AG08395 (cell line): ENCODE results near the gene TBC1D1.
A peak's percentile ranks its signal among the peaks of the same experiment; 100 is the strongest.

Experiments used
- DNase-seq: peaks from one replicate; pipeline ENCODE4 v3.0.0; 2012; ENCODE audit warnings: mixed read lengths, low spot score

TBC1D1 gene

GRCh38 chr4:38172078-38172477, 281.2 kb downstream of the TBC1D1 start:
- DNase-seq, result no peak

DNA sequence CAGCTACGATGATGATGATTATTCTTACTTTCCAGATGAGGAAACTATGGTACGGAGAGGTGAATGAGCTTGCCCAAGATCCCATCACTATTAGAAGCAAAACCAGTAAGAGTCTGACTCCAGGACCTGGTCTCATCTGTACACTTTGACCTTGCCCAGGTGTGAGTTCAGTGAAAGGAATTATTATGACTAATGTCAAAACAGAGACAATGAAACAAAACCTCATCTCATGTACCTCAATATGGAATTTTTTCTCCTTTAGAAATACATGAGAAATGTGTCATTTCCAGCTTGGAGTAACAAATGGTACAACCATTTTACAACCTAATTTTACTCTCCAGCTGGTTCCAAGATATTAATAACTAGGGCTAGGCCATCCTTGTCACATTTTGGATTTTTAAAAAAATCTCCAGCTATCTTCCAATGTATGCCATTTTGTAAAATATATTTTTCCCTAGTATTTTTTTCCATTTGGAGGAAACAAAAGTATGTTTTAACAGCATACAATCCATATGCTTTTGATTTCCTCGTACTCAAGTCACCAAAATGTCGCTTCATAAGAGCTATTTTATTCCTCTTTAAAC, 283.1 kb downstream of the TBC1D1 start:
- no peak for DNase-seq

DNA sequence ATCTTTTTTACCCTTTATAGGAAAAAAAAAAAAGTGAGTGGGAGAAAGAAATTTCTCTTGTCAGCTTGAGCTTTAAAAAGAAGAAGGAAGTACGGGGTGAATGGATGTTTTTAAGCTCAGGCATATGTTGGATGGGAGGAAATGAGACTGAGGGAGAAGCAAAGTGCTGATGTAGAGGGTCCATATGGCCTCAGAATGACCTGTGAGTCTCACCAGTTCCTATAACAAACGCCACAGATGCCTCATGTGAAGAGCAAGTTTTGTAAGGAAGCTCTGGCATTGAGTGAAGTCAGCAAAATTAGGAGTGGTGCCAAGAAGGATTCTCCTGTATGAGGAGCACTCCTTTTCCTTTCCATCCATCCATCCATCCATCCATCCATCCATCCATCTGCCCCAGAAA, 283.9 kb downstream of the TBC1D1 start:
- no peak for DNase-seq

DNA sequence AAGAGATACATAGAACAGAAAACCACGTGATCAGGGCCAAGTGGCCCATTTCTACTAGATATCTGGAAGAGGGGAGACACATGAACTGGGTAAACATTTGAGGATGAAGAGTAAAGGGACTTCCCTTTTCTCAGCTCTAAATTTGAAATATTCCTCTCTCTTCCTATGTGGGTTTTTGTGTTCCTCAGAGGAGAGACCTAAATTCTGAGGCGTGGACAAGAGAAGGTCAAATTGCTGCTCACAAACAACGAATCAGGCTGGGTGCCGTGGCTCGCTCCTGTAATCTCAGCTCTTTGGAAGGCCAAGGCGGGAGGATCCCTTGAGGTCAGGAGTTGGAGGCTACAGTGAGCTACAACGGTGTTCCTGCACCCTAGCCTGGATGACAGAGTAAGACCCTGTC, 285.3 kb downstream of the TBC1D1 start:
- DNase-seq, result no peak

GRCh38 chr4:38177035-38177546, 286.2 kb downstream of the TBC1D1 start:
- no peak for DNase-seq

DNA sequence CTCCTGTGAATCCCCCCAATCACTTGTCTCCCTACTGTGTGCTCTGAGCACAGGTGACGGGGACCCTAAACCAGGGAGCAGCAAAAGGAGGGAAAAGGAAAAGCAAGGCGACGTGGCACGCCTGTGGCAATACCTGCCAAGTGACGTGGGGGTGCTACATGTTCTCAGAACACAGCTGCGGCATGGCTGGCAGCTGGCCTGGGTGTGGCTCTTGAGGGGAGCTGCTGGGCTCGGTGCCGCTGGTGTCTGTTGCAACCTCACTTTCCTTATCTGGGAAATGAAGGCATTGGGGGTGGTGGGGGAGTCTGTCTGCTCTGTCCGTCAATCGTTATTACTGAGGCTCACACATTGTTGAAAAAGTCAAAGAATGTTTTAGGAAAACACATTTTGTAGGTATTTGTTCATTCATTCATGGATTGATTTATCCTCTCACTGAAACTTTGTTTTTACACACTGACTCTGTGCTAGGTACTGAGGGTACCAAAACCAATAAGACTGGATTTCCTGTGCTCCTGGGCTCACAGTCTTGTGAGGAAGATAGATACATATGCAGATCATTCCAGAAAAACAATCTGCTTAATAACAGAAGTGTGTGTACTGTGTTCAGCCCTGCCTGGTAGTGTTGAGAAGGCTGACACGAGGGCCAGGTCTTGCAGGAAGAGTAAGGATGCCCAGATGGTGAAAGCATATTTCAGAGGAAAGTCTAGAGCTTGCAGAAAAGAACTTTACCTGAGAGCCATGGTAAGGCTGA, 286.9 kb downstream of the TBC1D1 start:
- no peak for DNase-seq

DNA sequence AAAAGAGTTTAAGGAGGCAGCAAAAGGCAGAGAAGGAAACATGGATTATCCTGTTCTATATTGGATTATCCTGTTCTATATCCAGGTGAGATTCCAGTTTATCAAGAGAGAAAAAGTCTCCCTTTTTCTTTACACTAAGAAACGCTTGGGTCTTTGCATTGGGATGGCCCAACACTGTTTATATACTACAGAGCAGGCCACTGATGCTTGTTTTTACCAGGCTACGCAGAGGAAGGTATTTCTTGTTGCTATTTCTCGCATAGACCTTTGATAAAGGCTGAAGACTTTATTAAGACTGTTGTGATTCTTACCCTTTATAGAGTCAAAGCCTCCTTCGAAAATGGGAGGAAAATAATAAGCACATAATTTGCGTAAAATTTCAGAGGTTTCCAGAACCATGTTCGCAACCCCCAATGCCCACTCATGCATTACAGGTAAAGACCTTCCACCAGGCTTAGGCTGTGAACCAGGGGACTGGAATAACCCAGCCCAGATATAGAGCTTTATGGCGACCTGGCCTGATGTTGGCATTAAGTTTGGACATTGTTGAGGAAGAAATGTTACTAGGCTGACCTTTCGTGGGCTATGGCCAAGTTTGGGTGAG, 287.6 kb downstream of the TBC1D1 start:
- DNase-seq, result no peak

GRCh38 chr4:38179690-38180377, 288.9 kb downstream of the TBC1D1 start:
- peak; percentile 66 for DNase-seq

GRCh38 chr4:38180456-38180855, 289.6 kb downstream of the TBC1D1 start:
- DNase-seq, result no peak

DNA sequence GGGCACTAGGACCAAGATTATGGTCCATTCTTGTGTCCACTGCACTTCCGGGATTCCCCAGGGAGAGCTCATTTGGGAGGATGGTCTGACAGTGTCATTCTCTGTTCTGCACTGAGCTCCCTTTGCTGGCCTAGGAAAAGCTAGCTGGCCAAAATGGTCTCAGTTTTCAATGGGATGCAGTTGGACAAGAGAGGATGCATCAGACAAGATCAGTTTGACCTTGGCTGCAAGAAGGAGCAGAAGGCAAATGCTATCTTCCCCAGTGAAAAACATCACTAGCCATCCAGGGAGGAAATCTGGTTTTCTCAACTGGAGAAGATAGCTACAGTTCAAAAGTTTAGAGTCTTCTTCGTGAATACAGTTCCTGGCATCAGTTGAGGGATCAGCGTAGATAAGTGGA, 290.4 kb downstream of the TBC1D1 start:
- no peak for DNase-seq

DNA sequence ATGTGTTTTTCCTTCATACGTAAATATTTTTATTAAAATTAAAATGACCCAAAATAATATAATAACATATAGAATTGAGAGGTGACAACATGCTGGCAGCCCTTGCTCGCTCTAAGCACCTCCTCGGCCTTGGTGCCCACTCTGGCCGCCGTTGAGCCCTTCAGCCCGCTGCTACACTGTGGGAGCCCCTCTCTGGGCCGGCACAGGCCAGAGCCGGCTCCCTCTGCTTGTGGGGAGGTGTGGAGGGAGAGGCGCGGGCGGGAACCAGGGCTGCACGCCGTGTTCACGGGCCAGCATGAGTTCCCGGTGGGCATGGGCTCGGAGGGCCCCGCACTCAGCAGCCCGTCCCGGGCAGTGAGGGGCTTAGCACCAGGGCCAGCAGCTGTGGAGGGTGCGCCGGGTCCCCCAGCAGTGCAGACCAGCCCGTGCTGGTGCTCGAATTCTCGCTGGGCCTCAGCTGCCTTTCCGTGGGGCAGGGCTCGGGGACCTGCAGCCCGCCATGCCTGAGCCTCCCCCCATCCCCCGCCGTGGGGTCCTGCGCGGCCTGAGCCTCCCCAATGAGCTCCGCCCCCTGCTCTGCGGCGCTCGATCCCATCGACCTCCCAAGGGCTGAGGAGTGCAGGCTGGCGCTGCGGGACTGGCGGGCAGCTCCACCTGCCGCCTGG, 291.6 kb downstream of the TBC1D1 start:
- no peak for DNase-seq

DNA sequence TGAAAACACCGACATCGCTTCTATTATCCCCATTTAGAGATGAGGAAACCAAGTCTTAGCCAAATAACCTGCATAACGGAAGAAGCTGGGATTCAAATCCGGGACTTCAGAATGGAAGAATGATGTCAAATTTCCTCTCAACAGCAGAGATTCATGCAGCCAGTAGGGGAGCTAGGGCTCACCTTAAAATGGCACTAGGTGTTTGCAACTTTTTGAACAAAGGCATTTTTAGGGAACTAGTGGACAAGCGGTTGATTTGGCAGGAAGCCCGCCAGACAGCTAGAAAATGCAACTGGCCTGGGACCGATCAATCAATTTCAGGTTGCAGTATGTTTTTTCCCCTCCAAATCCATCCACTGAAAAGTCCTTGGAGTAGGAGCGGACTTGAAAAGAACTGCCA, 293.5 kb downstream of the TBC1D1 start:
- no peak for DNase-seq

GRCh38 chr4:38185406-38186144, 294.7 kb downstream of the TBC1D1 start:
- no peak for DNase-seq

- no peak for DNase-seq
Observed at GRCh38 chr4:38188136-38188535, 297.3 kb downstream of the TBC1D1 start.

GRCh38 chr4:38188631-38189101, 297.8 kb downstream of the TBC1D1 start:
- no peak for DNase-seq
